ENCODE measurements around the gene AASDH.

DNA sequence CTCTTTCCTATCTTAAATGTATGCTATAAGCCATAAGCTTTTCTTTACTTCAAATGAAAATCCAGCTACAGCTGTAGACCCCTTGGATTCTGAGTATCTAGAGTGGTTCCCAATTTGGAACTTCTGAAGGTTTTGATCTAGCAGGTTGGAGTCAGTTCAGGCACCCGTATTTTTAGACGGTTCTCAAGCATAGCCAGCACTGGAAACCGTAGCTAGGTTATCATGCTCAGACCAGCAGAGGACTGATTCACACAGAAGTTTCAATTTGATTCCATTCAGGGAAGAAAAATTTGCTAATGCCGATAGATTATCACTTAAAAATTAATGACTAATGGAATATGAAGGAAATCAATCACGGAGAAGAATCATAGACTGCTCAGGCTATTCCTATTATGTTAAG is 36.9 kb upstream of the AASDH start:
- TF ChIP-seq, protein P1, sequence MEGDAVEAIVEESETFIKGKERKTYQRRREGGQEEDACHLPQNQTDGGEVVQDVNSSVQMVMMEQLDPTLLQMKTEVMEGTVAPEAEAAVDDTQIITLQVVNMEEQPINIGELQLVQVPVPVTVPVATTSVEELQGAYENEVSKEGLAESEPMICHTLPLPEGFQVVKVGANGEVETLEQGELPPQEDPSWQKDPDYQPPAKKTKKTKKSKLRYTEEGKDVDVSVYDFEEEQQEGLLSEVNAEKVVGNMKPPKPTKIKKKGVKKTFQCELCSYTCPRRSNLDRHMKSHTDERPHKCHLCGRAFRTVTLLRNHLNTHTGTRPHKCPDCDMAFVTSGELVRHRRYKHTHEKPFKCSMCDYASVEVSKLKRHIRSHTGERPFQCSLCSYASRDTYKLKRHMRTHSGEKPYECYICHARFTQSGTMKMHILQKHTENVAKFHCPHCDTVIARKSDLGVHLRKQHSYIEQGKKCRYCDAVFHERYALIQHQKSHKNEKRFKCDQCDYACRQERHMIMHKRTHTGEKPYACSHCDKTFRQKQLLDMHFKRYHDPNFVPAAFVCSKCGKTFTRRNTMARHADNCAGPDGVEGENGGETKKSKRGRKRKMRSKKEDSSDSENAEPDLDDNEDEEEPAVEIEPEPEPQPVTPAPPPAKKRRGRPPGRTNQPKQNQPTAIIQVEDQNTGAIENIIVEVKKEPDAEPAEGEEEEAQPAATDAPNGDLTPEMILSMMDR (IDR thresholded peaks at IDR 0.05; ENCODE audit: low read length) = no peak
- TF ChIP-seq EZH2 (optimal IDR thresholded peaks at IDR 0.05; ENCODE audit: low read depth, low read length) (no peak), EZH2phosphoT487 (IDR thresholded peaks at IDR 0.05; ENCODE audit: low read length) (no peak)

Data from MM.1S (cell line).